ENCODE results near the gene SORL1-AS1.

DNA sequence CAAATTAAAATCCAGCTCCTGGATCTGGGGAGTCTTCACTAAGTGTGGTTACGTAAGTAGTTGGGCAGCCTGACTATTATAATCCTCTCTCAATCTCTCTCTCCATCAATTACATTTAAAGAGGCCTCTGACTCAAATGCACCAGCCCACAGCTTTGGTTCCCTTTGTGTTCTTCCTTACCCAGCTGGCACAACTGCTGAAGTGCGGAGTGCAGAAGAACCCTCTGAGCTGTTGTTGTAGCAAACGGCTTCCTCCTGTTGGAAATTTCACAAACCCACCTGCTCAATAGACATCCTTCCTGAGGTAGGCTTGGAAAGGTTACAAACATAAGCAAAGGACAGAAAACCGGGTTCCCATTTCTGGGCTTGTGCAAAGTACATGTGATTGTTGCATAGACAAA lies 17.6 kb downstream of the SORL1-AS1 start:
- TF ChIP-seq, protein P1, sequence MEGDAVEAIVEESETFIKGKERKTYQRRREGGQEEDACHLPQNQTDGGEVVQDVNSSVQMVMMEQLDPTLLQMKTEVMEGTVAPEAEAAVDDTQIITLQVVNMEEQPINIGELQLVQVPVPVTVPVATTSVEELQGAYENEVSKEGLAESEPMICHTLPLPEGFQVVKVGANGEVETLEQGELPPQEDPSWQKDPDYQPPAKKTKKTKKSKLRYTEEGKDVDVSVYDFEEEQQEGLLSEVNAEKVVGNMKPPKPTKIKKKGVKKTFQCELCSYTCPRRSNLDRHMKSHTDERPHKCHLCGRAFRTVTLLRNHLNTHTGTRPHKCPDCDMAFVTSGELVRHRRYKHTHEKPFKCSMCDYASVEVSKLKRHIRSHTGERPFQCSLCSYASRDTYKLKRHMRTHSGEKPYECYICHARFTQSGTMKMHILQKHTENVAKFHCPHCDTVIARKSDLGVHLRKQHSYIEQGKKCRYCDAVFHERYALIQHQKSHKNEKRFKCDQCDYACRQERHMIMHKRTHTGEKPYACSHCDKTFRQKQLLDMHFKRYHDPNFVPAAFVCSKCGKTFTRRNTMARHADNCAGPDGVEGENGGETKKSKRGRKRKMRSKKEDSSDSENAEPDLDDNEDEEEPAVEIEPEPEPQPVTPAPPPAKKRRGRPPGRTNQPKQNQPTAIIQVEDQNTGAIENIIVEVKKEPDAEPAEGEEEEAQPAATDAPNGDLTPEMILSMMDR (IDR thresholded peaks at IDR 0.05; ENCODE audit: low read depth, low read length), result no peak
- no peak for TF ChIP-seq EZH2phosphoT487 (IDR thresholded peaks at IDR 0.05; ENCODE audit: low read depth)

Measured in OCI-LY3 (cell line).